MM.1S (cell line): ENCODE measurements around the gene CELF2.

Source experiments
- CTCF ChIP-seq: fragments of 300-600 bp; sonication (generic); IDR thresholded peaks from 2 replicates; pipeline ENCODE4 v1.5.1; 2016; ENCODE audit warnings: antibody characterized with exemption, low read length, mixed read lengths
- EZH2 ChIP-seq: fragments of 300-600 bp; sonication (generic); optimal IDR thresholded peaks from 2 replicates; pipeline ENCODE3; 2017; ENCODE audit warnings: low read depth, mild to moderate bottlenecking, antibody characterized with exemption, low read length, mixed read lengths

- TF ChIP-seq CTCF (no peak), EZH2 (no peak)
Observed at GRCh38 chr10:11195623-11196022, 178.0 kb downstream of the CELF2 start.
